Chondrocyte (in vitro differentiated cells): Measurements from ENCODE around the gene KRT6A. TPM values are rescaled to one million over a fixed set of nuclear protein-coding genes. Genes with fewer than 3 reads are reported as not detected.

Source experiments
- DNase-seq: peaks from one replicate; pipeline ENCODE4 v3.0.0; 2021; ENCODE audit warnings: mixed read lengths, low spot score
- H3K27ac Mint-ChIP-seq: one replicate; pipeline ENCODE4 v1.8.0; 2021; ENCODE audit warnings: mild to moderate bottlenecking, moderate library complexity, mixed read lengths; ENCODE audit not compliant: unreplicated experiment
- H3K27me3 Mint-ChIP-seq: 2 replicates; pipeline ENCODE4 v1.8.0; 2021; ENCODE audit warnings: low read depth, mixed read lengths
- H3K36me3 Mint-ChIP-seq: 2 replicates; pipeline ENCODE4 v1.8.0; 2021; ENCODE audit warnings: low read depth, mixed read lengths
- H3K4me1 Mint-ChIP-seq: 2 replicates; pipeline ENCODE4 v1.8.0; 2021; ENCODE audit warnings: low read depth, mild to moderate bottlenecking, mixed read lengths
- H3K4me3 Mint-ChIP-seq: one replicate; pipeline ENCODE4 v1.8.0; 2021; ENCODE audit warnings: mild to moderate bottlenecking, moderate library complexity, mixed read lengths; ENCODE audit not compliant: unreplicated experiment
- H3K9me3 Mint-ChIP-seq: 2 replicates; pipeline ENCODE4 v1.8.0; 2021; ENCODE audit warnings: low read depth, mixed read lengths
- CTCF ChIP-seq: fragments of 200-600 bp; sonication (generic); IDR thresholded peaks from 2 replicates; pipeline ENCODE4 v1.5.0; 2021; ENCODE audit warnings: antibody characterized with exemption, mild to moderate bottlenecking, moderate library complexity
- total RNA-seq: library from RNA; stranded (reverse); gene quantifications from 3 replicates; pipeline ENCODE4 v1.2.1, GENCODE V29; 2021

The KRT6A gene
- total RNA-seq, 1 donor from 2014 or later: not detected

GRCh38 chr12:52539083-52539820 is 46.2 kb upstream of the KRT6A start:
- Mint-ChIP-seq H3K27ac (no peak overlapping the region), H3K4me1 (peaks cover 11% of the 10 kb centered on the region), H3K9me3 (no peaks in the 10 kb centered on the region), H3K4me3 (no peak overlapping the region), H3K27me3 (peaks cover 25% of the 10 kb centered on the region), H3K36me3 (no peaks in the 10 kb centered on the region)
- no peak for TF ChIP-seq CTCF
- DNase-seq: no peak

GRCh38 chr12:52537101-52537500 is 44.0 kb upstream of the KRT6A start:
- Mint-ChIP-seq H3K4me1 (peaks cover 11% of the 10 kb centered on the region), H3K27me3 (peaks cover 12% of the 10 kb centered on the region), H3K36me3 (no peaks in the 10 kb centered on the region), H3K9me3 (no peaks in the 10 kb centered on the region), H3K4me3 (no peak overlapping the region), H3K27ac (no peak overlapping the region)
- TF ChIP-seq CTCF: no peak
- no peak for DNase-seq

DNA sequence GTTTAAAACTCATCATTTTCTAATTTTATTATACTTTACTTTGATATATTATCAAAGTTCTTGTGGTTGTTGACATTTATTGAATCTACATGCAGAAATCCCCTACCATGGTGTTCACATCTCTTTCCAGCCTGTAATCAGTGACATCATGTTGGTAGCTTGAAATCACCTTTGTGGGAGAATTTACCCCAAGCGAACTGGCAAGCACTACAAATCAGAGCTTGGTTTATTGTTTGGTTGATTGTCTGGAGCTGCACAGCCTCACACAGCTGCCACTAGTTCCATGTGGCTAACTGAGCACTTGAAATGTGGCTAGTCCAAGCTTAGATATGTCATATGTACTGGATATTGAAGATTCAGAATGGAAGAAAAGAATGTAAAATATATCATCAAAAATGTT is 42.5 kb upstream of the KRT6A start:
- TF ChIP-seq CTCF: no peak
- Mint-ChIP-seq H3K4me1 (peaks cover 11% of the 10 kb centered on the region), H3K27me3 (peaks cover 22% of the 10 kb centered on the region), H3K4me3 (no peak overlapping the region), H3K9me3 (no peaks in the 10 kb centered on the region), H3K27ac (no peak overlapping the region), H3K36me3 (no peaks in the 10 kb centered on the region)
- no peak for DNase-seq

DNA sequence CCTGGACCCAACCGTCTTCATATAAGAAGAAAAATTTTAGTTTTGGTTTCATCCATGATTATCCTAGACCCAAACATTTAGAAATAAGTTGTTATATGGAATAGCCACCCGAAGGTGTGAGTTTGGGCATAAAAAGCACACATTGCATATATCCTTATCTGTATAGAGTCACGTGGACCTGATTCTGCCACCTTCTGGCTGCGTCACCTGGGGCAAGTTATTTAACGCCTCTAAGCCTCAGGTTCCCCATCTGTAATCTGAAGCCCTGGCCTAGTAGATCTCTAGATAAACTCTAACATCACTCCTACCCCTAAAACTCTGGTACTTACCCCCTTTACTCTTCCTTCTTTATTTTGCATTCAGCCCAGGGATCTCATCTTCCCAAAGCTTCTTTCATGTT is 41.4 kb upstream of the KRT6A start:
- H3K27me3 Mint-ChIP-seq: peaks cover 28% of the 10 kb centered on the region
- H3K36me3 Mint-ChIP-seq: no peaks in the 10 kb centered on the region
- no peak for DNase-seq
- no peak overlapping the region for H3K27ac Mint-ChIP-seq
- peak; percentile 16 for TF ChIP-seq CTCF
- peaks cover 10% of the 10 kb centered on the region for H3K4me1 Mint-ChIP-seq
- no peaks in the 10 kb centered on the region for H3K9me3 Mint-ChIP-seq
- H3K4me3 Mint-ChIP-seq: no peak overlapping the region

DNA sequence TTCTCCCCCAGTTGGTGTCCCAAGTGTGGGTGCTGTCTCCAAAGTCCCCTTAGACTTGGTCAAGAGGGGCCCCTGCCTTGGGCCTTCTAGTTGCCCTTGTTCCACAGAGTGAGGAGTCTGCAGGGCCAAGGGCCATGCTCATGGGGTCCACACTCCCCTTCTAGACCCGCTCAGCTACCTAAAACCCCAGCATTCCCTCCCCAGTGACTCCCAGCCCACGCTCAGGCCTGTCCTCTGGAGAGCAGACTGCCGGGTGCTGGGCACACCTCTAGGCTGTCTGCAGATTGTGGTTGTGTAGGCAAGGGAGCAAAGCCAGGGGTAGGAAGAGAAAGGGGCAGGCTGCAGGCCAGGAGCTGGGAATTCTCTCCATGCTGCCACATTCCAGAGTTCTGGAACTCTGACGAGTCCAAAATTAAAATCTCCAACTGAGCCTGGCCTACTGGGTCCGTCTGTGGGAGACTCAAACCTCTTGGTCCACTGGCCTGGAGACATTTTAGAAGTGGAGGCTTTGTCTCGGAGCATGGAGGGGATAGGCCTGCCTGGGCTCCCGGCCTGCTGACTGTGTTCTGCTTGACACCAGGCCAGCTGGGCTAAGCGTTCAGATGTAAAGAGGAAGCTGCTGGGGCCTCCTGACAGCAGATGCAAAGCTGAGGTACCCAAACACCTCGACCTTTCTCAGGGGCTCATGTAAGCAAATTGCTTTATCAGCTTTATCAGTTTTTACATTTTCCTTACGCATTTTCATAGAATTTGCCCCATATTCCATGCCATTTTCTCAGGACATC is 40.8 kb upstream of the KRT6A start:
- Mint-ChIP-seq H3K9me3 (no peaks in the 10 kb centered on the region), H3K4me1 (peaks cover 4% of the 10 kb centered on the region), H3K36me3 (no peaks in the 10 kb centered on the region), H3K27me3 (peaks cover 32% of the 10 kb centered on the region), H3K4me3 (no peak overlapping the region), H3K27ac (no peak overlapping the region)
- no peak for DNase-seq
- no peak for TF ChIP-seq CTCF
